GM18505 (cell line): ENCODE data around the gene KIF25.

Source experiments
- ATAC-seq: cut with Tn5 transposase; IDR thresholded peaks from one replicate; pipeline ENCODE4 v1.9.1; 2021; ENCODE audit not compliant: unreplicated experiment
- POLR2A ChIP-seq: IDR thresholded peaks from 4 replicates; pipeline ENCODE4 v1.6.1; 2011; ENCODE audit warnings: borderline replicate concordance; ENCODE audit not compliant: insufficient read depth, insufficient read length; ENCODE audit errors: extremely low read depth

KIF25 gene

DNA sequence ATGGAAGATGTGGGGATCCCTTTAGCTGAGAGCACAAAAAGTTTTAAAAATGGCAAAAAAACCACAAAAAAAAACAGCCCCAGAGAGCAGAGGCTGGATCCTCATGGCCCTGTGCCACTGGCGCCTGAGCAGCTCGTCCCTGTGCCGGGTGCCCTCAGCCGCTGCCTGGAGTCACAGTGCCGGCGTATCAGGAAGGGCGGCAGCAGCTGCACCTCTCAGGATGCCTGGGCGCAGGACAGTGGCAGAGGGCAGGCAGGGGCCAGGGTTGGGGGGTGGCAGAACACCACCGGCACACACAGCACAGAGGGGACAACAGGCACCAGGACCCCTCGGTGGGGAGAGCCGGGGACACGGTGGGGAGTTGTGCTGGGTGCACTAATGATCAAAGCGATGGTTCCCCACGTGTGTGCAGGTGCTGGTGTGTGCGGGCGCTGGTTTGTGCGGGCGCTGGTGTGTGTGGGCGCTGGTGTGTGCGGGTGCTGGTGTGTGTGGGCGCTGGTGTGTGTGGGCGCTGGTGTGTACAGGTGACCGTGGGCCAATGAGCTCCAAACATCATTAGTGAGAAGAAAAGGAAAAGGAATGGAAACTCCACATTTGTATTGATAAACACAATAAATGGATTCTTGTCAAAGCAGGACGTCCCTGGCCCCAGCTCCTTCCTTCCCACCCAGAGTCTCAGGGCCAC is 83.1 kb downstream of the KIF25 start:
- no peak for TF ChIP-seq POLR2A
- ATAC-seq: no peak

- no peak for TF ChIP-seq POLR2A
- ATAC-seq: no peak
Observed at GRCh38 chr6:168081858-168082546, 84.5 kb downstream of the KIF25 start.

DNA sequence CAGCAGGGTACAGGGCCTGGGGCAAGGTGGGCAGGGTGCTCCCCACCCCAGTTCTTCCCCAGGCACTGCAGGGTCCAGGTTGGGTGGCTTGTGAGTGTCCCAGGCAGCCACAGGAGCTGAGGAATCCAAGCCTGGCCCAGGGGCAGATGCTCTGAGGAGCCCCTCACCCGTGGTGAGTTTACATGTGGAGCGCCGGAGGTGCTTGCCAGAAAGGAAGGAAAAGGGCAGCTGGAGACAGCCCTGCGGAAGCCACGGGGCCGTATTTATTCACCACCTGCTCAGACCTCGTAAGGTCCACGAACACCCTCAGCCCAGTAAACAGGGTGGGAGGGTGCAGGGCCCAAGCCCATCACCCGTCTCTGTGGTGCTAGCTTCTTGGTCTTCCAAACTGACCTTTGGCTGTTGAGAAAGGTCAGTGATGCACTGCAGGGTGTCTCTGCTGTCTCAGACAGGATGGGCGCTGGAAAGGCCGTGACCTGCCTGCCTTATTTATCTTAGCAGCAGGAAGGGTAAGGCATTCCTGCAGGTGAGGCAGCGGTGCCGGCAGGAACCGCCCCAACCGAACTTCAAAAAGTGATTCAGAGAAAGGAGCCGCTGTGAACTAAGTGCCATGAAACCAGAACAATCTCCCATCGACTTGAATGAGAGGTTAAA is 85.5 kb downstream of the KIF25 start:
- ATAC-seq: no peak
- no peak for TF ChIP-seq POLR2A

- TF ChIP-seq POLR2A: no peak
- no peak for ATAC-seq
Observed at GRCh38 chr6:168083514-168083885, 86.0 kb downstream of the KIF25 start.

GRCh38 chr6:168084465-168085160 is 87.1 kb downstream of the KIF25 start:
- no peak for ATAC-seq
- no peak for TF ChIP-seq POLR2A

- no peak for TF ChIP-seq POLR2A
- ATAC-seq: no peak
Observed at GRCh38 chr6:168086066-168086465, 88.6 kb downstream of the KIF25 start.

DNA sequence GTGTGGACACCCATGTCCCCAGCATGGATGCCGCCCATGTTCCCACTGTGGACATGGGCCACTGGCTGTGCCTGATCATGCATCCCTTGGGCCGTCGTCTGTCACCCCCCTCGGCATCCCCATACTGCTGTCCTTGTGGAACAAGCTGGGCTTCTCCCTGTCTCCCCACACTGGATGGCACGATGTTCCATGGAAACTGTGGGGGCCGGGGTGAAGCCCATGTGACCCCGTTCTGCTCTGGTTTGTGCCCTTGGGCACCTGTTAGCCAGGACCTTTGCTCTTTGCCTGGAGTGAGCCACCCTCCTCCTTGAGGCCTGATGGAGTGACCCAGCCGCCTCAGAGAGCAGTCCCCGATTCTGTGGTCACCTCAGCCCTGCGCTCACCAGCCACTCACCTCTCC is 89.1 kb downstream of the KIF25 start:
- ATAC-seq: no peak
- no peak for TF ChIP-seq POLR2A

- TF ChIP-seq POLR2A: no peak
- ATAC-seq: no peak
Observed at GRCh38 chr6:168087436-168088160, 90.1 kb downstream of the KIF25 start.

GRCh38 chr6:168088161-168089053 is 90.9 kb downstream of the KIF25 start:
- no peak for ATAC-seq
- no peak for TF ChIP-seq POLR2A

GRCh38 chr6:168089186-168090063 is 92.0 kb downstream of the KIF25 start:
- no peak for ATAC-seq
- no peak for TF ChIP-seq POLR2A

GRCh38 chr6:168090064-168090690 is 92.7 kb downstream of the KIF25 start:
- no peak for ATAC-seq
- no peak for TF ChIP-seq POLR2A
